T-helper 2 cell treated with Interferon-gamma antibody and Interleukin-4, amounts not matched to agents 5 μg/mL and 100 μg/mL, for 36 hours (primary cell): ENCODE measurements around the gene COL17A1.

Experiments used
- DNase-seq: peaks from one replicate; pipeline ENCODE4 v3.0.0; 2021; ENCODE audit warnings: low spot score
- H3K27ac Mint-ChIP-seq: one replicate; pipeline ENCODE4 v1.8.0; 2021; ENCODE audit warnings: mild to moderate bottlenecking, mixed read lengths
- H3K27me3 Mint-ChIP-seq: one replicate; pipeline ENCODE4 v1.8.0; 2021; ENCODE audit warnings: low read depth, mixed read lengths
- H3K36me3 Mint-ChIP-seq: one replicate; pipeline ENCODE4 v1.8.0; 2021; ENCODE audit warnings: low read depth, mixed read lengths
- H3K4me1 Mint-ChIP-seq: one replicate; pipeline ENCODE4 v1.8.0; 2021; ENCODE audit warnings: low read depth, mixed read lengths
- H3K4me3 Mint-ChIP-seq: one replicate; pipeline ENCODE4 v1.8.0; 2022; ENCODE audit warnings: mild to moderate bottlenecking, moderate library complexity, mixed read lengths
- H3K9me3 Mint-ChIP-seq: one replicate; pipeline ENCODE4 v1.8.0; 2021; ENCODE audit warnings: mixed read lengths

The COL17A1 gene

GRCh38 chr10:104056619-104057273 lies 28.9 kb downstream of the COL17A1 start:
- Mint-ChIP-seq H3K9me3 (no peaks in the 10 kb centered on the region), H3K4me1 (no peaks in the 10 kb centered on the region), H3K36me3 (no peaks in the 10 kb centered on the region), H3K27ac (no peak overlapping the region), H3K4me3 (no peak overlapping the region), H3K27me3 (no peaks in the 10 kb centered on the region)
- no peak for DNase-seq

DNA sequence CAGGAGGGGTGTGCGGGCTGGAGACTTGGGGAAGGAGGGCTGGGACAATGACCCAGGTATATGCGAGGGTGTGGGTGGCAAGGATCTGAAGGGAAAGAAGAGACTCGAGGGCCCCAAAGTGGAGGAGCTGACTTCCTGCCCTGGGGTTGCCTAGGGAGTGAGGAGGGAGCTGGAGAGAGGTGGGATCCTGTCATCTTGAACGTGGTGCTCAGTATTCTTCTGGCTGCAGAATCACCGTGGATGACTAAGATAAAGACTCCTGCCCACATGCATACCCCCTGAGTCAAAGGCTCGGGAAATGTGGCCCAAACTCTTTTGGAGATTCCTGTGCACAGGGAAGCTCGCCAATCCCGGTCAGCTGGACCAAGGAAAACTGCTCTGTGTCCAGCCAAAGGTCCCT lies 31.2 kb downstream of the COL17A1 start:
- Mint-ChIP-seq H3K36me3 (no peaks in the 10 kb centered on the region), H3K4me1 (peaks cover 2% of the 10 kb centered on the region), H3K4me3 (no peak overlapping the region), H3K9me3 (no peaks in the 10 kb centered on the region), H3K27ac (no peak overlapping the region), H3K27me3 (no peaks in the 10 kb centered on the region)
- DNase-seq: no peak

GRCh38 chr10:104053201-104053600 lies 32.5 kb downstream of the COL17A1 start:
- no peak overlapping the region for H3K27ac Mint-ChIP-seq
- peaks cover 3% of the 10 kb centered on the region for H3K27me3 Mint-ChIP-seq
- H3K9me3 Mint-ChIP-seq: no peaks in the 10 kb centered on the region
- H3K36me3 Mint-ChIP-seq: no peaks in the 10 kb centered on the region
- no peak overlapping the region for H3K4me3 Mint-ChIP-seq
- no peak for DNase-seq
- peaks cover 4% of the 10 kb centered on the region for H3K4me1 Mint-ChIP-seq

DNA sequence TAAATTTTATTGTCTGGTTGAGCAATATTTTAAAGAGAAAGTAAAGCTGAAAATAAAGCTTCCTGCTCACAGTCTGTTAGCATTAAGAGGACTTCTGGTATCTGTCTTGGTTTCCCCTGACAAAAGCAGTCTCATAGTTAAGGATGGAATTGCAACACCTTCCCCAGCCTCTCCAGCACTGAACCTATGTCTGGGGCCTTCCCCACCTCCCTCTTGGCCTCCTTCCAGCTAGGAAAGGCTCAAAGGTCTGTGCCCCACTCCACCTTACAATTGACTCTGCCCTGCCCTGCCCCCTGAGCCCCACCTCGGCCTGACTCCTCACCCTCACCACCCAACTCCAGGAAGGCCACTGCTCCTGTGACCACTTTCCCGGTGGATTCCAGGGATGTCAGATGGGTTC lies 33.2 kb downstream of the COL17A1 start:
- Mint-ChIP-seq H3K27ac (no peak overlapping the region), H3K9me3 (no peaks in the 10 kb centered on the region), H3K4me1 (peaks cover 4% of the 10 kb centered on the region), H3K27me3 (peaks cover 3% of the 10 kb centered on the region), H3K36me3 (no peaks in the 10 kb centered on the region), H3K4me3 (no peak overlapping the region)
- no peak for DNase-seq

DNA sequence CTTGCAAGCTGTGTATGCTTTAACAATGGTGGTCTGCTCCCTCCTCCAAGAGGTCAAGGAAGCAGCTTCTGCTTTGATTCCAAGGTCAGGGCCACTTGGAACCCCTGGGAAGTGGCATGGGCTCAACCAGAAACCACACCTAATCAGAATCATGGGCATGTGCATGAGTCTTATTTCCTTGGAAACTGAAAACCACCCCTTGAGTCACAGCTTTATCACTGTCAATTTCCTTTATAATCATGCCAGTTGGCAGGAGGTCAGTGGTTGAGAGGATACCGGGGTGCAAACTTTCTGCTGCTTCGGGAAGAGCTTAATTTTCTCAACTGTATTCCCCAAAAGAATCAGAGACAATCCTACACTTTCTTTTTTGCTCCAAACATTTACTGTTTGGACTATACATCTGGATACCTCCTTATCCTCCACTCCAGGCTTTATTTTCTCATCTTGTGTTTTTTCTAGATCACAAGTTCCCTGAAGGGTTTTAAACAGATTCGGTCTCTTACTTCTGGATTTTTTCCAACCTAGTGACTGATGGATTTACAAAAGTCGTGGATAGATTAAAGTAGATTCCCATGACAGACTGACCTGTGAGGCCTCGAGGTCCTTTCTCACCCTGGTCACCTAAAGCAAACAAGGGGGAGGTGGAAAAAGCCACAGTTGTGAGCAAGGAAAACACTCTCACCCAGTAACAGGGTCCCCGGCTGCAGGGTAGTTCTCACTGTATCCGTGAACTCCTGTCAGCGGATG lies 36.0 kb downstream of the COL17A1 start:
- H3K9me3 Mint-ChIP-seq: no peaks in the 10 kb centered on the region

GRCh38 chr10:104046651-104047050 lies 39.0 kb downstream of the COL17A1 start:
- Mint-ChIP-seq H3K27ac (no peak overlapping the region), H3K4me3 (no peak overlapping the region), H3K36me3 (no peaks in the 10 kb centered on the region), H3K4me1 (peaks cover 4% of the 10 kb centered on the region), H3K27me3 (peaks cover 8% of the 10 kb centered on the region), H3K9me3 (no peaks in the 10 kb centered on the region)
- no peak for DNase-seq

More for the DNA sequence above, 36.0 kb downstream of the COL17A1 start:
- H3K27me3 Mint-ChIP-seq: peaks cover 3% of the 10 kb centered on the region
- no peak overlapping the region for H3K4me3 Mint-ChIP-seq
- no peak for DNase-seq
- peaks cover 4% of the 10 kb centered on the region for H3K4me1 Mint-ChIP-seq
- no peak overlapping the region for H3K27ac Mint-ChIP-seq
- H3K36me3 Mint-ChIP-seq: no peaks in the 10 kb centered on the region

DNA sequence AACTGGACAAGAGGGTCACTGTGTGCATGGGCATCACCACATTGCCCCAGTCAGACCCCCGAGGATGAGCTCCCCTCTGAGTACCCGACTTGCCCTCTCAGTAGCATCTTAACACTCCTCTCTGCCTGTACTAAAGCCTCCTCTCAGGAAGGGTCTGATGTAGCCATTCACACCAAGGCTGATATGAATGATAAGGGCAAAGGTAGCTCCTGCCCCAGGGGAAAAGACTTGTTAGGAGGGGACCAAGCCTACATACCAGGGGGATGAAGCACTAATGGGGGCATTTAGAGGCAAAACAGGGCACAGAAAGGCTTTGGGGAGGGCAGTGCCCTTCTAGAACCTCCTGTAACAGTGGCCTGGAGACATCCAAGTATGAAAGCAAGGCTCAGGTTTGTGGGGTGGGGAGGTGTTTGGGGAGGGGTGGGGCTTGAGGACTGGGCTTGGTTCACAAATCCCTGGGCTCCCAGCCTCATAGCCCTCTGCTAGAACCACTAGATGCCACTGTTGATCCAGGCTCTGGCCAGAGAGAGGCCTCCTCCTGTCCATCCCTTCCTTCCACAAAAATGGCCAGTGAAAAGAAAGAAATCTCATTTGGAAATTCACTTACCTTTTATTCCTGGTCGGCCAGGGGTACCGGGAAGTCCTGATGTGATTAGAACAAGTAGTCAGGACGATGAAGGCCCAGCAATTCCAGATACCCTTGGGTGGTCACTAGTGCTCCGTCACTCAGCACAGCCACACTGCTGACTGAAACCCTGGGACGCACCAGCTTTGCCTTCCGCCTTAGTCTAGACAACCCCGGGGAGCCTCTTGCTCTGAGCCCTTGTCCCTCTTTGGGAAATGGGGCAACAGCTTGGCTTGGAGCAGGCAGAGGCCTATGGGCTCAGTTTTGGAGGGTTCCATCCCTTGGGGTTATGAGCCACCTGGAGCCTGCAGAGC lies 40.3 kb downstream of the COL17A1 start:
- DNase-seq: no peak
- H3K27me3 Mint-ChIP-seq: peaks cover 8% of the 10 kb centered on the region
- no peak overlapping the region for H3K4me3 Mint-ChIP-seq
- no peaks in the 10 kb centered on the region for H3K36me3 Mint-ChIP-seq
- H3K9me3 Mint-ChIP-seq: no peaks in the 10 kb centered on the region
- no peak overlapping the region for H3K27ac Mint-ChIP-seq
- peaks cover 4% of the 10 kb centered on the region for H3K4me1 Mint-ChIP-seq

DNA sequence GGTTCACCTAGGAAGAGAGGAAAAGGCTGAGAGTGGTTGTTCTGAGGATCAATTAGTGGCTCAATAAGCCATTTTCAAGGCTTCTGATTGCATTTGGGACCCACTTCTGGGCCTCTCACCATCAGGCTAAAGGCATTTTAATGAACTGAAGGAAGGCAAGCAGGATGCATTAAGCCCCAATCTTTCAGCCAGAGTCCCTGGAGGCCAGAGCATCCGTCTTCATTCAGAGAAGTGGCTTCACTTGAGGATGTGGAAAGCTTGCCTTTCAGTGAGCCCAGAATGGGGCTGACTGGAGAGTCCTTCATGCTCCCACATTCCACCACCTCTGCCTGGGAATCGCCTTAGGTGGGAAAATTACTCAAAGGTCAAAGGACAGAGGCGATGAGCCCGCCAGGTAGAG lies 41.8 kb downstream of the COL17A1 start:
- DNase-seq: no peak
- no peaks in the 10 kb centered on the region for H3K9me3 Mint-ChIP-seq
- H3K36me3 Mint-ChIP-seq: no peaks in the 10 kb centered on the region
- H3K27me3 Mint-ChIP-seq: peaks cover 8% of the 10 kb centered on the region
- H3K4me3 Mint-ChIP-seq: no peak overlapping the region
- H3K4me1 Mint-ChIP-seq: no peaks in the 10 kb centered on the region
- H3K27ac Mint-ChIP-seq: no peak overlapping the region

GRCh38 chr10:104043185-104043830 lies 42.4 kb downstream of the COL17A1 start:
- Mint-ChIP-seq H3K4me1 (no peaks in the 10 kb centered on the region), H3K27ac (no peak overlapping the region), H3K9me3 (no peaks in the 10 kb centered on the region), H3K27me3 (peaks cover 6% of the 10 kb centered on the region), H3K4me3 (no peak overlapping the region), H3K36me3 (no peaks in the 10 kb centered on the region)
- no peak for DNase-seq

GRCh38 chr10:104041891-104042535 lies 43.7 kb downstream of the COL17A1 start:
- H3K9me3 Mint-ChIP-seq: no peaks in the 10 kb centered on the region
- H3K27ac Mint-ChIP-seq: no peak overlapping the region
- no peaks in the 10 kb centered on the region for H3K4me1 Mint-ChIP-seq
- peaks cover 5% of the 10 kb centered on the region for H3K27me3 Mint-ChIP-seq
- no peak for DNase-seq
- no peaks in the 10 kb centered on the region for H3K36me3 Mint-ChIP-seq
- no peak overlapping the region for H3K4me3 Mint-ChIP-seq

DNA sequence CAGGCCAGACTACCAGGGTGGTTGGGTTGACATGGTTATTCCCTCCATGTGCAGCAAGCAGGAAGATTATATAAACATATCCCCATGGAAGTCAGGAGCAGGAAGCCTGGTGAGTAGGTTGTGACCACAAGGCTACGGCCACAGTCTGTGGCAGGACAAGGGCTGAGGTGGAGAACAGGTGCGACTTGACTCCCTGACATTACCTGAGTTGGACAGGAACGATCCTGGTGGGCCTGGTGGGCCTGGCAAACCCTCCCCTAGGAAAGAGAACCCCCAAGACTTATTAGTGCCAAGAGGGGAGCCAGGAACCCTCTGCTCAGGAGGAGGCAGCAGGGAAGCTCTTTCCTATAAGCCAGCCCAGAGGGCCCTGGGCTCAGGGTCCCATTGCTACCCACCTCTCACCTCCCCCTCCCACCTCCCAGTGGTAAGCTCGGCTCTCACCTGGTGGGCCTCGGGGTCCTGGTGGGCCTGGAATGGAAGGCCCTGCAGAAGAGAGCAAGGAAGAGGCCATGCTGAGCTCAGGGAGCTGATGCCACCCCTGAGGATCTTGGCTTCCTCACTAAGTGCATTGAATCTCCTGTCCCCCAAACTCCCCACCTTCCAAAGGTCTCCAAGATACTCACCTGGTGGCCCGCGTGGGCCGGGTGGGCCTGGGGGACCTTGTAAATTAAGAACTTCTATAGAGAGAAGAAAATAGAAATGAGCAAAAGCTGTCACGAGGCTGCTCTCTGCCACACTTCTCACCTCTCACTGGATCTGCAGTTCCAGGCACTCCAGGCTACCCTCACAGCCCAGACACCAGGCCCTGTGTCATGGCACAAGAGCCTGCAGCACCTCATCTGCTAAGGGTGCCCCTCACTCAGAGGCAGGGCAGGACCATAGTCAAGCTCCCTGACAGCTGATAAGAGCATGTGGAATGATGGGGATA lies 44.6 kb downstream of the COL17A1 start:
- Mint-ChIP-seq H3K27ac (no peak overlapping the region), H3K4me1 (no peaks in the 10 kb centered on the region), H3K27me3 (peaks cover 5% of the 10 kb centered on the region), H3K4me3 (no peak overlapping the region), H3K36me3 (no peaks in the 10 kb centered on the region), H3K9me3 (no peaks in the 10 kb centered on the region)
- DNase-seq: no peak

GRCh38 chr10:104040382-104040781 lies 45.3 kb downstream of the COL17A1 start:
- no peak overlapping the region for H3K27ac Mint-ChIP-seq
- H3K36me3 Mint-ChIP-seq: no peaks in the 10 kb centered on the region
- H3K9me3 Mint-ChIP-seq: no peaks in the 10 kb centered on the region
- DNase-seq: no peak
- peaks cover 5% of the 10 kb centered on the region for H3K27me3 Mint-ChIP-seq
- H3K4me1 Mint-ChIP-seq: no peaks in the 10 kb centered on the region
- no peak overlapping the region for H3K4me3 Mint-ChIP-seq
